ENCODE data around the gene NFAM1.
A peak's percentile ranks its signal among the peaks of the same experiment; 100 is the strongest.

Gene NFAM1

GRCh38 chr22:42412744-42413333, 19.4 kb downstream of the NFAM1 start:
- no peak overlapping the region for H2AK5ac ChIP-seq (ENCODE audit: low read length, severe bottlenecking)
- H3K4ac ChIP-seq (ENCODE audit: low read depth in 1 of 2, low read length in 2 of 2), result no peak overlapping the region
- H3K27me3 ChIP-seq (ENCODE audit: control insufficient read depth in 1 of 2, insufficient read depth in 1 of 2, low read length in 2 of 2), result peaks cover 26 to 44% of the 10 kb centered on the region in 2 experiments
- DNase-seq, result no peak
- WGBS, result 49% methylated on average over 13 of the region's 13 CpGs
- H4K8ac ChIP-seq (ENCODE audit: low read length), result no peak overlapping the region
- no peak overlapping the region for H2BK5ac ChIP-seq (ENCODE audit: low read depth, low read length, poor library complexity, severe bottlenecking)
- H2BK120ac ChIP-seq (ENCODE audit: low read depth, low read length), result no peak overlapping the region
- no peak overlapping the region for H3K4me2 ChIP-seq (ENCODE audit: low read length, poor library complexity, severe bottlenecking)
- no peaks in the 10 kb centered on the region for H3K9me3 ChIP-seq (ENCODE audit: control insufficient read depth, low read length)
- no peak overlapping the region for H3K18ac ChIP-seq (ENCODE audit: low read depth in 1 of 2, low read length in 2 of 2)
- no peak overlapping the region for H4K91ac ChIP-seq (ENCODE audit: low read length)
- H3K27ac ChIP-seq (ENCODE audit: low read length, poor library complexity, severe bottlenecking), result no peak overlapping the region
- no peaks in the 10 kb centered on the region for H3K79me1 ChIP-seq (replicated peaks; ENCODE audit: low read length, poor library complexity, severe bottlenecking)
- no peak overlapping the region for H3K23ac ChIP-seq (ENCODE audit: low read length in 2 of 2)
- peak overlapping the region; percentile 17 for H2BK15ac ChIP-seq (ENCODE audit: low read depth, poor library complexity, severe bottlenecking)
- no peak overlapping the region for H2AFZ ChIP-seq (ENCODE audit: low read depth, low read length)
- H3K4me1 ChIP-seq (ENCODE audit: control insufficient read depth, insufficient read depth, low read depth, low read length), result no peaks in the 10 kb centered on the region
- H2BK12ac ChIP-seq (ENCODE audit: low read length in 2 of 2), result no peak overlapping the region
- no peak overlapping the region for H3K9ac ChIP-seq (ENCODE audit: low read length)
- no peaks in the 10 kb centered on the region for H3K36me3 ChIP-seq (ENCODE audit: control insufficient read depth in 1 of 2, insufficient read depth in 2 of 2, low read depth in 1 of 2, low read length in 2 of 2)
- no peak overlapping the region for H3K4me3 ChIP-seq (ENCODE audit: insufficient read depth in 1 of 2, low read depth in 1 of 2, low read length in 2 of 2)
- H3K14ac ChIP-seq (ENCODE audit: low read length in 2 of 2), result no peak overlapping the region

- Histone ChIP-seq H2BK5ac (ENCODE audit: low read depth, low read length, poor library complexity, severe bottlenecking) (no peak overlapping the region), H2AFZ (ENCODE audit: low read depth, low read length) (no peak overlapping the region), H2AK5ac (ENCODE audit: low read length, severe bottlenecking) (no peak overlapping the region), H3K14ac (ENCODE audit: low read length in 2 of 2) (no peak overlapping the region), H4K91ac (ENCODE audit: low read length) (no peak overlapping the region), H2BK12ac (ENCODE audit: low read length in 2 of 2) (no peak overlapping the region), H3K4me1 (ENCODE audit: control insufficient read depth, insufficient read depth, low read depth, low read length) (no peaks in the 10 kb centered on the region), H2BK15ac (ENCODE audit: low read depth, poor library complexity, severe bottlenecking) (no peak overlapping the region), H3K18ac (ENCODE audit: low read depth in 1 of 2, low read length in 2 of 2) (no peak overlapping the region), H3K27ac (ENCODE audit: low read length, poor library complexity, severe bottlenecking) (no peak overlapping the region), H3K27me3 (ENCODE audit: control insufficient read depth in 1 of 2, insufficient read depth in 1 of 2, low read length in 2 of 2) (peaks cover 23 to 41% of the 10 kb centered on the region in 2 experiments), H3K4me3 (ENCODE audit: insufficient read depth in 1 of 2, low read depth in 1 of 2, low read length in 2 of 2) (no peak overlapping the region), H3K4ac (ENCODE audit: low read depth in 1 of 2, low read length in 2 of 2) (no peak overlapping the region), H3K23ac (ENCODE audit: low read length in 2 of 2) (no peak overlapping the region), H3K9ac (ENCODE audit: low read length) (no peak overlapping the region), H3K36me3 (ENCODE audit: control insufficient read depth in 1 of 2, insufficient read depth in 2 of 2, low read depth in 1 of 2, low read length in 2 of 2) (no peaks in the 10 kb centered on the region), H3K9me3 (ENCODE audit: control insufficient read depth, low read length) (no peaks in the 10 kb centered on the region), H2BK120ac (ENCODE audit: low read depth, low read length) (no peak overlapping the region), H3K79me1 (replicated peaks; ENCODE audit: low read length, poor library complexity, severe bottlenecking) (no peaks in the 10 kb centered on the region), H4K8ac (ENCODE audit: low read length) (no peak overlapping the region), H3K4me2 (ENCODE audit: low read length, poor library complexity, severe bottlenecking) (no peak overlapping the region)
- 93% methylated on average over 5 of the region's 7 CpGs for WGBS
- DNase-seq, result no peak
These were observed 21.5 kb downstream of the NFAM1 start for GRCh38 chr22:42410708-42411107.

GRCh38 chr22:42408810-42409529, 23.2 kb downstream of the NFAM1 start:
- Histone ChIP-seq H3K27me3 (ENCODE audit: control insufficient read depth in 1 of 2, insufficient read depth in 1 of 2, low read length in 2 of 2) (peaks cover 37 to 53% of the 10 kb centered on the region in 2 experiments), H3K4me1 (ENCODE audit: control insufficient read depth, insufficient read depth, low read depth, low read length) (no peaks in the 10 kb centered on the region), H2BK12ac (ENCODE audit: low read length in 2 of 2) (no peak overlapping the region), H2BK5ac (ENCODE audit: low read depth, low read length, poor library complexity, severe bottlenecking) (no peak overlapping the region), H3K4me3 (ENCODE audit: insufficient read depth in 1 of 2, low read depth in 1 of 2, low read length in 2 of 2) (no peak overlapping the region), H2AFZ (ENCODE audit: low read depth, low read length) (no peak overlapping the region), H3K9ac (ENCODE audit: low read length) (no peak overlapping the region), H4K8ac (ENCODE audit: low read length) (no peak overlapping the region), H3K23ac (ENCODE audit: low read length in 2 of 2) (no peak overlapping the region), H3K18ac (ENCODE audit: low read depth in 1 of 2, low read length in 2 of 2) (no peak overlapping the region), H4K91ac (ENCODE audit: low read length) (no peak overlapping the region), H3K27ac (ENCODE audit: low read length, poor library complexity, severe bottlenecking) (no peak overlapping the region), H3K9me3 (ENCODE audit: control insufficient read depth, low read length) (no peaks in the 10 kb centered on the region), H3K4ac (ENCODE audit: low read depth in 1 of 2, low read length in 2 of 2) (no peak overlapping the region), H2BK15ac (ENCODE audit: low read depth, poor library complexity, severe bottlenecking) (no peak overlapping the region), H3K79me1 (replicated peaks; ENCODE audit: low read length, poor library complexity, severe bottlenecking) (no peaks in the 10 kb centered on the region), H3K14ac (ENCODE audit: low read length in 2 of 2) (peak overlapping the region in 1 of 2 experiments; percentile 16), H3K4me2 (ENCODE audit: low read length, poor library complexity, severe bottlenecking) (no peak overlapping the region), H2AK5ac (ENCODE audit: low read length, severe bottlenecking) (no peak overlapping the region), H2BK120ac (ENCODE audit: low read depth, low read length) (no peak overlapping the region), H3K36me3 (ENCODE audit: control insufficient read depth in 1 of 2, insufficient read depth in 2 of 2, low read depth in 1 of 2, low read length in 2 of 2) (no peaks in the 10 kb centered on the region)
- no peak for DNase-seq
- WGBS, result 88% methylated on average over 16 of the region's 16 CpGs

GRCh38 chr22:42408276-42408675, 23.9 kb downstream of the NFAM1 start:
- Histone ChIP-seq H3K9ac (ENCODE audit: low read length) (no peak overlapping the region), H3K4me3 (ENCODE audit: insufficient read depth in 1 of 2, low read depth in 1 of 2, low read length in 2 of 2) (no peak overlapping the region), H2AFZ (ENCODE audit: low read depth, low read length) (no peak overlapping the region), H3K27me3 (ENCODE audit: control insufficient read depth in 1 of 2, insufficient read depth in 1 of 2, low read length in 2 of 2) (peaks cover 37 to 59% of the 10 kb centered on the region in 2 experiments), H3K14ac (ENCODE audit: low read length in 2 of 2) (peak overlapping the region in 1 of 2 experiments; percentile 16), H3K4me2 (ENCODE audit: low read length, poor library complexity, severe bottlenecking) (no peak overlapping the region), H3K27ac (ENCODE audit: low read length, poor library complexity, severe bottlenecking) (no peak overlapping the region), H3K36me3 (ENCODE audit: control insufficient read depth in 1 of 2, insufficient read depth in 2 of 2, low read depth in 1 of 2, low read length in 2 of 2) (no peaks in the 10 kb centered on the region), H3K79me1 (replicated peaks; ENCODE audit: low read length, poor library complexity, severe bottlenecking) (no peaks in the 10 kb centered on the region), H2AK5ac (ENCODE audit: low read length, severe bottlenecking) (no peak overlapping the region), H3K23ac (ENCODE audit: low read length in 2 of 2) (no peak overlapping the region), H3K9me3 (ENCODE audit: control insufficient read depth, low read length) (no peaks in the 10 kb centered on the region), H2BK12ac (ENCODE audit: low read length in 2 of 2) (no peak overlapping the region), H3K4ac (ENCODE audit: low read depth in 1 of 2, low read length in 2 of 2) (no peak overlapping the region), H3K18ac (ENCODE audit: low read depth in 1 of 2, low read length in 2 of 2) (no peak overlapping the region), H2BK15ac (ENCODE audit: low read depth, poor library complexity, severe bottlenecking) (no peak overlapping the region), H2BK120ac (ENCODE audit: low read depth, low read length) (no peak overlapping the region), H4K91ac (ENCODE audit: low read length) (no peak overlapping the region), H2BK5ac (ENCODE audit: low read depth, low read length, poor library complexity, severe bottlenecking) (no peak overlapping the region), H3K4me1 (ENCODE audit: control insufficient read depth, insufficient read depth, low read depth, low read length) (peaks cover 1% of the 10 kb centered on the region), H4K8ac (ENCODE audit: low read length) (no peak overlapping the region)
- DNase-seq, result no peak
- 73% methylated on average over 7 of the region's 7 CpGs for WGBS

Data from mesenchymal stem cell (in vitro differentiated cells and primary cell).